Endodermal cell (in vitro differentiated cells): ENCODE results near the gene RELL1. TPM values are rescaled to one million over a fixed set of nuclear protein-coding genes. Genes with fewer than 3 reads are reported as not detected.

Experiments used
- DNase-seq: peaks from one replicate; pipeline ENCODE4 v3.0.0-alpha.2; 2017
- H3K27ac ChIP-seq: 2 replicates; pipeline ENCODE4 v1.5.1; 2013; ENCODE audit warnings: mild to moderate bottlenecking, low read depth, low read length, moderate library complexity
- H3K27me3 ChIP-seq: 2 replicates; pipeline ENCODE4 v1.6.1; 2013; ENCODE audit warnings: mild to moderate bottlenecking, low read length, moderate library complexity; ENCODE audit not compliant: insufficient read depth, control insufficient read depth, poor library complexity, severe bottlenecking
- H3K36me3 ChIP-seq: 2 replicates; pipeline ENCODE4 v1.7.0; 2013; ENCODE audit warnings: mild to moderate bottlenecking, low read length, moderate library complexity; ENCODE audit not compliant: control insufficient read depth, insufficient read depth
- H3K4me1 ChIP-seq: one replicate; pipeline ENCODE4 v1.7.0; 2013; ENCODE audit warnings: low read length; ENCODE audit not compliant: control insufficient read depth, insufficient read depth
- H3K4me3 ChIP-seq: 2 replicates; pipeline ENCODE4 v1.5.1; 2013; ENCODE audit warnings: mild to moderate bottlenecking, low read length, moderate library complexity
- H3K9ac ChIP-seq: 2 replicates; pipeline ENCODE4 v1.6.1; 2013; ENCODE audit warnings: mild to moderate bottlenecking, low read length, moderate library complexity; ENCODE audit not compliant: poor library complexity, severe bottlenecking; ENCODE audit errors: extremely low read depth
- H3K9me3 ChIP-seq: 2 replicates; pipeline ENCODE4 v1.6.1; 2013; ENCODE audit warnings: mild to moderate bottlenecking, low read length, moderate library complexity; ENCODE audit not compliant: control insufficient read depth
- H3K27ac Mint-ChIP-seq: 2 replicates; pipeline ENCODE4 v1.8.0; 2020; ENCODE audit warnings: mixed read lengths
- H3K27me3 Mint-ChIP-seq: 2 replicates; pipeline ENCODE4 v1.8.0; 2021; ENCODE audit warnings: mild to moderate bottlenecking, mixed read lengths; ENCODE audit not compliant: insufficient read depth
- H3K36me3 Mint-ChIP-seq: 2 replicates; pipeline ENCODE4 v1.8.0; 2020; ENCODE audit warnings: low read depth, mixed read lengths
- H3K4me1 Mint-ChIP-seq: 2 replicates; pipeline ENCODE4 v1.8.0; 2020; ENCODE audit warnings: mixed read lengths
- H3K4me3 Mint-ChIP-seq: 2 replicates; pipeline ENCODE4 v1.8.0; 2020; ENCODE audit warnings: mild to moderate bottlenecking, moderate library complexity, mixed read lengths
- H3K9me3 Mint-ChIP-seq: 2 replicates; pipeline ENCODE4 v1.8.0; 2020; ENCODE audit warnings: mild to moderate bottlenecking, mixed read lengths
- WGBS, 2 experiments: methylation state at CpG; one replicate each; pipeline versions ENCODE4 v1.1.5 to v1.1.7; 2013; ENCODE audit warnings: missing lambda C conversion rate in 2 of 2, mixed read lengths in 1 of 2; ENCODE audit not compliant: insufficient coverage in 1 of 2, insufficient read length in 1 of 2; 5-methylcytosine and 5-hydroxymethylcytosine counted together
- total RNA-seq, 2 donors: library from RNA; stranded (reverse); fragmentation: NEBNext Ultra II Directional in 1 of 2; extraction: Animal tissue kit (Norgen Biotek cat#: 25700) in 1 of 2; gene quantifications; 2 replicates in 1 of 2; 3 replicates in 1 of 2; pipeline ENCODE4 v1.2.1, GENCODE V29; 2021
- TF ChIP-seq, protein P1 (sequence below): fragments of 200-600 bp; sonication (generic); conservative IDR thresholded peaks from 2 replicates; pipeline ENCODE4 v1.5.0; 2021; ENCODE audit warnings: antibody characterized with exemption, mild to moderate bottlenecking

The RELL1 gene
- total RNA-seq, 2 donors from 2014 or later = 12.1 to 12.3 TPM

- peaks cover 11% of the 10 kb centered on the region for H3K36me3 ChIP-seq
- H3K9me3 ChIP-seq = no peaks in the 10 kb centered on the region
- peaks cover 20% of the 10 kb centered on the region for H3K36me3 Mint-ChIP-seq
- WGBS, 2 experiments = 99 to 100% methylated on average over 2 to 4 of the region's 4 CpGs
- TF ChIP-seq, protein P1, sequence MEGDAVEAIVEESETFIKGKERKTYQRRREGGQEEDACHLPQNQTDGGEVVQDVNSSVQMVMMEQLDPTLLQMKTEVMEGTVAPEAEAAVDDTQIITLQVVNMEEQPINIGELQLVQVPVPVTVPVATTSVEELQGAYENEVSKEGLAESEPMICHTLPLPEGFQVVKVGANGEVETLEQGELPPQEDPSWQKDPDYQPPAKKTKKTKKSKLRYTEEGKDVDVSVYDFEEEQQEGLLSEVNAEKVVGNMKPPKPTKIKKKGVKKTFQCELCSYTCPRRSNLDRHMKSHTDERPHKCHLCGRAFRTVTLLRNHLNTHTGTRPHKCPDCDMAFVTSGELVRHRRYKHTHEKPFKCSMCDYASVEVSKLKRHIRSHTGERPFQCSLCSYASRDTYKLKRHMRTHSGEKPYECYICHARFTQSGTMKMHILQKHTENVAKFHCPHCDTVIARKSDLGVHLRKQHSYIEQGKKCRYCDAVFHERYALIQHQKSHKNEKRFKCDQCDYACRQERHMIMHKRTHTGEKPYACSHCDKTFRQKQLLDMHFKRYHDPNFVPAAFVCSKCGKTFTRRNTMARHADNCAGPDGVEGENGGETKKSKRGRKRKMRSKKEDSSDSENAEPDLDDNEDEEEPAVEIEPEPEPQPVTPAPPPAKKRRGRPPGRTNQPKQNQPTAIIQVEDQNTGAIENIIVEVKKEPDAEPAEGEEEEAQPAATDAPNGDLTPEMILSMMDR = no peak
- H3K4me3 ChIP-seq = no peak overlapping the region
- H3K27ac Mint-ChIP-seq = no peak overlapping the region
- H3K9ac ChIP-seq = no peak overlapping the region
- H3K27me3 ChIP-seq = no peaks in the 10 kb centered on the region
- H3K27me3 Mint-ChIP-seq = no peaks in the 10 kb centered on the region
- peaks cover 26% of the 10 kb centered on the region for H3K4me1 Mint-ChIP-seq
- no peaks in the 10 kb centered on the region for H3K9me3 Mint-ChIP-seq
- no peak for DNase-seq
- H3K27ac ChIP-seq = no peak overlapping the region
- no peak overlapping the region for H3K4me3 Mint-ChIP-seq
- no peaks in the 10 kb centered on the region for H3K4me1 ChIP-seq
Measured at GRCh38 chr4:37639551-37640285, 46.5 kb downstream of the RELL1 start.

DNA sequence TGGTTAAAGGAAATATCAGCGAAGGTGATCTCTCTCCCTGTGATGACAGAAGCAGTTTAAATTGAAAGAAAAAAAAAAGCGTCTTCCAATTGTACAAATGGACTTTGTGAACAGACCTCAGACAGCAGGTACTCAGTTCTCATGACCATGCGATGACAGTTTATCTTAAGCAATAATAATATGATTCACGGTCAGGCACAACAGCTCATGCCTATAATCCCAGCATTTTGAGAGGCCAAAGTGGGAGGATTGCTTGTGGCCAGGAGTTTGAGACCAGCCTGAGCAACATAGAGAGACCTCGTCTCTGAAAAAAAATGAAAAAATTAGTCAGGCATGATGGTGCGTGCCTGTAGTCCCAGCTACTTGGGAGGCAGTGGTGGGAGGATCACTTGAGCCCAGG lies 51.0 kb downstream of the RELL1 start:
- no peaks in the 10 kb centered on the region for H3K4me1 ChIP-seq
- H3K27me3 Mint-ChIP-seq = no peaks in the 10 kb centered on the region
- TF ChIP-seq, protein P1 = no peak
- no peak overlapping the region for H3K4me3 ChIP-seq
- no peak overlapping the region for H3K4me3 Mint-ChIP-seq
- H3K27me3 ChIP-seq = no peaks in the 10 kb centered on the region
- H3K27ac Mint-ChIP-seq = peak overlapping the region; percentile 23
- no peak overlapping the region for H3K9ac ChIP-seq
- H3K9me3 Mint-ChIP-seq = no peaks in the 10 kb centered on the region
- H3K36me3 Mint-ChIP-seq = peaks cover 50% of the 10 kb centered on the region
- H3K4me1 Mint-ChIP-seq = no peaks in the 10 kb centered on the region
- no peak for DNase-seq
- no peak overlapping the region for H3K27ac ChIP-seq
- no peaks in the 10 kb centered on the region for H3K9me3 ChIP-seq
- H3K36me3 ChIP-seq = peaks cover 37% of the 10 kb centered on the region
- WGBS, 2 experiments = 92 to 94% methylated on average over 4 to 6 of the region's 6 CpGs

DNA sequence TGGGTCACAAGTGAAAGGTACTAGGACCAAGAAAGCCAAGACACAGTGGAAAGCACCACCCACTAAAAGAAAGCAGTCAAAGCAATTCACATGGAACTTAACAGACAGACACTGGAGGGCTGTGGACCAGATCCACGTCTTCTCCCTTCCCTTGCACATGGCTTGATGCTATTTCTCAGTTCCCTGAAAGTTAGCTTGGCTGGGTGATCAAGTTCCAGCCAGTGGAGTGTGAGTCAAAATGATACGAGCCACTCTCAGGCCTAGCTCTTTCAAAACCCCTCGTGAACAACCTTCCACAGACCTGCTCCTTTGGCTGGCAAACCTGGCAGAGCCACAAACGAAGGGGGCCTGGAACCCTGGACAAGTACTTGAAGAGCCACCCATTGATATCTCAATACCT lies 52.0 kb downstream of the RELL1 start:
- Mint-ChIP-seq H3K4me3 (no peak overlapping the region), H3K27me3 (no peaks in the 10 kb centered on the region), H3K4me1 (no peaks in the 10 kb centered on the region), H3K36me3 (peaks cover 56% of the 10 kb centered on the region), H3K27ac (peak overlapping the region; percentile 2), H3K9me3 (no peaks in the 10 kb centered on the region)
- Histone ChIP-seq H3K27me3 (no peaks in the 10 kb centered on the region), H3K9me3 (no peaks in the 10 kb centered on the region), H3K4me1 (no peaks in the 10 kb centered on the region), H3K27ac (no peak overlapping the region), H3K9ac (no peak overlapping the region), H3K4me3 (no peak overlapping the region), H3K36me3 (peaks cover 37% of the 10 kb centered on the region)
- no peak for DNase-seq
- TF ChIP-seq, protein P1 = no peak
- 86% methylated on average over 1 to 4 of the region's 4 CpGs for WGBS, 2 experiments
